Measurements from ENCODE around the gene TBC1D8. TPM values are rescaled to one million over a fixed set of nuclear protein-coding genes. Genes with fewer than 3 reads are reported as not detected.
"Not testable (repeated sequence)": the region's sequence is repeated elsewhere in the genome, so short reads cannot be mapped to it uniquely, and the experiment has no call there.

The TBC1D8 gene
- total RNA-seq, 2 experiments from 2014 or later, result 0.73 to 1.1 TPM

DNA sequence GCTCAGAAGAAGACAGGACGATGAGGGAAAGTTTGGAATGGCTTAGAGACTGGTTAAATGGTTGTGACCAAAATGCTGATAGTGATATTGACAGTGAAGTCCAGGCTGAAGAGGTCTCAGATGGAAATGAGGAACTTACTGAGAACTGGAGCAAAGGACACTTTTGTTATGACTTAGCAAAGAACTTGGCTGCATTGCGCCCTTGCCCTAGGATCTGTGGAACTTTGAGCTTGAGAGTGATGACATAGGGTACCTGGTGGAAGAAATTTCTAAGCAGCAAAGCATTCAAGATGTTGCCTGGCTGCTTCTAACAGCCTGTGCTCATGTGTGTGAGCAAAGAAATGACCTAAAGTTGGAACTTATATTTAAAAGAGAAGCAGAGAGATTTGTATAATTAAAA, 16.4 kb upstream of the TBC1D8 start:
- CTCF ChIA-PET, result not testable (repeated sequence)
- POLR2A ChIA-PET, result interaction anchor here (0.6 kb wide), 1 partner anchor 37 kb away, joined by 4 read pairs; no protein-coding TSS in a partner anchor

DNA sequence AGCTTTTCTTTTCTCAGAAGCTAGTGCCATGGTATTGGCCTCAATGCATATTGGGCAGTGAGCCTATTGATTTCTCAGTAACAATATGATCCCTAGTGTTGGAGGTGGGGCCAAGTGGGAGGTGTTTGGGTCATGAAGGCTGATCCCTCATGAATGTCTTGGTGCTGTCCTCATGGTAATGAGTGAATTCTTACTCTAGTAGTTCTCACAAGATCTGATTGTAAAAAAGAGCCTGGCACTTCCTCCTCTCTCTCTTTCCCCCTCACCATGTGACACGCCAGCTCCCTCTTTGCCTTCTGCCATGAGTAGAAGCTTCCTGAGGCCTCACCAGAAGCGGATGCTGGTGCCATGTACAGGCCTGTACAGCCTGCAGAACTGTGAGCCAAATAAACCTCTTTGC, 12.8 kb upstream of the TBC1D8 start:
- ChIA-PET POLR2A (no interaction called here), CTCF (no interaction called here)

DNA sequence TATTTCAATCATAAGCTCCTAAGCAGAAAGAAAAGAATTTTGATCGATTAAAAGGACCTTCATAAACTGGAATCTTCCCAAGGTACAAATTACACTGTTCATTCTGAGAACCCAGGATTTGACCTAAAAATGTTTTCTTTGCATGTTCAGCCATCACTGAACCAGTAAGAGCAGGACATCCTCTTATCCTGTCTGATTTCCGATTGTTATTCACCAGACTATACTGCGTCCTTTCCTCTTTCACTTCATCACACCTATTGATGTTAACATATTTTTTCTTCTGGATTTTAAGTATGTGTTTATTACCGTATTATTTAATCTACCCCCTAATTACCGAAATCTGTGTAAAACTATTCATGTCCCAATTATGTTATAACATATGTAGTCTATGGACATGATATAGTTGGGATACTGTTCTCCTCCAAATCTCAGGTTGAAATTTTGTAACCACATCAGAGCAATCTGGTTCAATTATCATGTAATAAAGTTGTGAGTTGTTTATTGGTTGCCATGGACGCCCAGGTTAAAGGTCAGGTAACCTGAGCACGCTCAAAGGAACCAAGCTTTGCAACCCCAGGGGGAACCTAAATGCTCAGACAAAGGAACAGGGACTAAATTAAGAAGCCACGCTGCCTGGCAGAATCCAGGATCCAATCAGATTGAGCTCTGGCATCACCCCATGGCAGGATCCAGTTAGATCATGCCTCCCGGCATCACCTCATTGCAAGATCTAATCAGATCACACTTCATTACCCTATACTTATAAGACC, 11.6 kb upstream of the TBC1D8 start:
- ChIA-PET POLR2A (interaction anchor here (0.6 kb wide), 1 partner anchor 102 kb away, joined by 10 read pairs; no protein-coding TSS in a partner anchor), CTCF (no interaction called here)

DNA sequence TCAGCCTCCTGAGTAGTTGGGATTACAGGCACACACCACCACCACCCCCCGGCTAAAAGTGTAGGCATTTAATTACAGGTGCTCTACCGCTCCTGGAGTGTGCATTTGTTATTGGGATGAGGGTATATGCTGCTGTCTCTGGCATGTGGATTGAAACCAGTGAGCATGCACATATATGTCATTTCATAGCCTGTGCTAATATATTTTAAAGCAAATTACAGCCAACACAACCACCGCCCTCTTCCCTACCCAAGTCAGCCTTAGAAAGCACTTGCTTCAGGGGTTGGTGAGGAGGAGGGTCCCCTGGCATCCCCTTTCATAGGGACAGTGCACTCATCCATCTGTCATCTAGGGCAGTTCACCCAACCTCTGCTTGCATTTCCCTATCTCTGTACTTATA, 10.5 kb upstream of the TBC1D8 start:
- ChIA-PET CTCF (no interaction called here), POLR2A (interaction anchor here (0.6 kb wide), 1 partner anchor 101 kb away, joined by 10 read pairs; no protein-coding TSS in a partner anchor)

DNA sequence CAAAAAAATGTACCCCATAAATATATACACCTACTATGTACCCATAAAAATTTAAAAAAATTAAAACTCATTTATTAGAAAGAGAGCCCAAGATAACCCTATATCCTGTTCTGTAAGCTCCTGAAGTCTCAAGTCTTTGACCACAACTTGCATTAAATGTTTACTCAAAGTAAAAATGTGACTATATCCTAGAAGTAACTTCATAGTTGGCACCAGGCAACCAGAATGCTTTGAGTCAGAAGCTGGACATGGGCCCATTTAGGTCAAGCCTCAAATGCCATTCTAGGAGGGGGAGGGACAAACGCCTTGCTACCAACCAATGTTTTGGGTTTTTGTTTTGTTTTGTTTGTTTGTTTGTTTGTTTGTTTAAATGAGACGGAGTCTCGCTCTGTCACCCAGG, 9.3 kb upstream of the TBC1D8 start:
- CTCF ChIA-PET, result no interaction called here
- POLR2A ChIA-PET, result no interaction called here

DNA sequence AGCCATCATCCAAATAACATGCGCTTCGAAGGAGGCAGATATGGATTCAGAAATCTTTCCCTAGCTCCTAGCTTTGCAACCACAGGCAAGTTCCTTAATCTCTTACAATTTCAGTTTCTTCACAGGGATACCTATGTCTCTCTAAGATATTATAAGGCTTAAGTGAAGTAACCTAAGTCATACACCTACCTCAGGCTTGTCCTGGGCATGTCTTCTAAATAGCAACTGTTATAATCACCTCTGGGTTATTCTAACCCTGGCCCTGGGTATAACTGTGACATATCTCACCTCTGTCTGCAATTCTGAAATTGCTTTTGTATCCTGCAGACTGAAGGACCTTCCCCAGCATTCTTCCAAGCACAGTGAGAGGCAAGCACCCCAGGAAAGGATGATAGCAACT, 8.3 kb upstream of the TBC1D8 start:
- CTCF ChIA-PET, result no interaction called here

DNA sequence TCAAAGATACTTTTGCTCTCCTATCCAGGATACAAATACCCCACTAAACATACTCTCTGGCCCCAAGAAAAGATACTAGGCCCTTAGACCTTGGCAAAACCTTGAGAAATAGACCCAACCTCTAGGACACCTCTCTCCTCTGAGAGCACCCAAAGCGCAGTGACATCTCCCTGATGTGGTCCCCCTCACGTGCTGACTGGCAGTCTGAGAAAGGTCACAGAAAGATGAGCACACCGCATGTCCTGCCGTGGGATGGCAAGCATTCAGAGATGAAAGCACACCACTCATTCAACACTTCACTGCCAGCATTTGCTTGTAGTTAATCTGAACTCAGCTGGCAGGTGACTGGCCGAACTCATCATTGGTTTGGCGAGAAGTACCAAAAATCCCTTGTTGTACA, 6.1 kb upstream of the TBC1D8 start:
- ChIA-PET POLR2A (no interaction called here), CTCF (no interaction called here)

More for the DNA sequence above, 8.3 kb upstream of the TBC1D8 start:
- POLR2A ChIA-PET, result no interaction called here

DNA sequence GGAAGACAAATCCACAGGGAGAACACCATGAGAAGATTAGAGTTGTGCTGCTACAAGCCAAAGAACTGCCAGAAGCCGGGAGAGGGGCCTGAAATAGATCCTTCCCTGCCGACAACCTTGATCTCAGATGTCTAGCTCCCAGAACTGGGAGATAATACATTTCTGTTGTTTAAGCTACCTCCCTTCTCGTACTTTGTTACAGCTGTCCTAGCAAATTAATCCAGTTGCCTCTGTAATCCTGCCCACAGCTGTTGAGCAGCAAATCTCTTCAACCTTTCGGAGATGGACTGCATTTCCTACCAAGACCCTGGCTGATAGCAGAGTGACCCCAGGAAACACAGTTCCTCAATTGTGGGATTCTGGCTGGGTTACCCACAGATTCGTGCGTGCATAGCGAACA, 2.6 kb upstream of the TBC1D8 start:
- ChIA-PET POLR2A (no interaction called here), CTCF (no interaction called here)

DNA sequence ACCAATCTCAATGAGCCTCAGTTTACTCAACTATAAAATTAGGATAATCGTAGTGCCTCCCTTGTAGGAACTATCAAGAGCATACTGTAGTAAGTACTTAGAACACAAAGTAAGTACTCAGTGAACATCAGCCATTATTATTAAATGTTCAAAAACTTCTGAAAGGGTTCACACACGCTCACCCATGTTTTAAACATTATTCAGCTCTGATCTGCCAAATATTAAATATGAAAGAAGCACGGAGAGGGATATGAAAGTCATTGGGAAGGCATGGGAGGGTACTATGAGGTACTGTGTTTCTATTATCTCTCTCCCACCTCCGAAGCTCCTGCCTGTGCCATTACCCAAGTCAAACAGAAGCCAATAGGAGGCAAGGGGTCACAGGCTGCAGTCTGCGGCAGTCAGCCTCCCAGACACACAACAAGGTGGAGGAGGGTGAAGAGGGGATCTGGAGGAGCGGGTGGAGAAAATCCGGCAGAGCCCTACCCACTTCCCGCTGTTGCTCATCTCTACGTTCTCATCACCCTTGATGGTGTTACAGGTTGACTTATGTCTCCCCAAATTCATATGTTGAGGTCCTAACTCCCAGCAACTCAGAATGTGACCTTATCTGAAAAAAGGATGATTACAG, 2.0 kb upstream of the TBC1D8 start:
- ChIA-PET CTCF (interaction anchor here (1.0 to 1.2 kb wide), 2 partner anchors 99 to 117 kb away, joined by 3 read pairs; partner anchors contain the start of gene CNOT11), POLR2A (no interaction called here)

DNA sequence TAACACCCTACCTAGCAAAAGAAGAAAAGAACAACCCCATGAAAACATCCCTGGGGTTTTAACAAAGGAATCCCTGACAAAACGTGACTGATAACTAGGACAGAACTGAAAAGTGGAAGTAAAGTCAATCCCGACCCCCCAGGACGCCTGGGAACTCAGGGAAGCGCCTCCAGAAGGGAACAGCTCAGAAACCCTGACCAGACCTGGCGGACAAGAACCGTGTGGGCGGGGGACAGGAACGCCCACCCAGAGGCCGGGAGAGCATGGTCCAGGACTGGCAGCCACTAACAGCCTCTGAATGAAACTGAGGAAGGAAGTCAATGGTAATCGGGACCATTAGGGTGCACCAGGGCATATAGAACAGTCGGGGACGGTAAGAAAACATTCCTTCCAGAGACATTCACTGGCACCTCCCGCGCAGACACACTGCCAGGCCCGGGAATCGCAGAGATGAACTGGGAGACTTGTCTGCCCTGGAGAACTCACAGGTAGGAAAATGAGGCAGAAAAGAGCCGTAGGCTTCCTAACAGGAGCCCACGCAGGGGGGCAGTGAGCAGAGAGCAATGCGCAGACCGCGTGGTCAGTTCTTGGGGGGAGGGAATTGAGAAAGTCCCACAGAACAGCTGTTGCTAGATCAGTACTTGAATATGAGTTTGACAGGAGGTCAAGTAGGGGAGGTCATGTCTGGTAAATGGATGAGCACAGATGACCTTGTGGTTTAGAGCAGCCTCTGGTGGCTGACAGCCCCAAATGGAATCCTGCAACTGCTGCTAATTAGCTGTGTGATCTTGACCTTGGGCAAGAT, 1.3 kb upstream of the TBC1D8 start:
- POLR2A ChIA-PET, result no interaction called here
- CTCF ChIA-PET, result interaction anchor here (1.0 to 1.2 kb wide), 3 partner anchors 100 to 116 kb away, joined by 3 read pairs; partner anchors contain the start of gene CNOT11

DNA sequence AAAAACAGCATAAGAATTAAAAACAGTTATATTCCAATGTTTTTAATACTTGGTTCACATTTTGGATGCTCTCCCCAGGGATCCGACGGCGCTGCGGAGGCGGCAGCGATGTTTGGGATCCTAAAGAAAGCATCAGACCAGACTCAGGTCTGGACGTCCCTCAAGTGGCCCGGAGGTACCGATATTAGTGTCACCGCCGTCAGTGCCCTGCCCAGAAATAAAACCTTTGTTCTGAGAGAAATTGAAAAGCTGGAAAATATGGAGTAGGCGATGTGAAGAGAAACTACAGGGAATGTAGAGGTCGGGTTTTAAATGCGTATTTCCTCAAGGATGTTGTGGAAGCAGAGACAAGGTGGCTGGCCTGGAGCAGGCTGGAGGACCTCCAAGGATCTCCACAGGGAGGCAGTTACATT, 683 bp upstream of the TBC1D8 start:
- ChIA-PET POLR2A (no interaction called here), CTCF (interaction anchor here (1.0 to 1.2 kb wide), 2 partner anchors 54 to 112 kb away, joined by 3 read pairs; no protein-coding TSS in a partner anchor)

DNA sequence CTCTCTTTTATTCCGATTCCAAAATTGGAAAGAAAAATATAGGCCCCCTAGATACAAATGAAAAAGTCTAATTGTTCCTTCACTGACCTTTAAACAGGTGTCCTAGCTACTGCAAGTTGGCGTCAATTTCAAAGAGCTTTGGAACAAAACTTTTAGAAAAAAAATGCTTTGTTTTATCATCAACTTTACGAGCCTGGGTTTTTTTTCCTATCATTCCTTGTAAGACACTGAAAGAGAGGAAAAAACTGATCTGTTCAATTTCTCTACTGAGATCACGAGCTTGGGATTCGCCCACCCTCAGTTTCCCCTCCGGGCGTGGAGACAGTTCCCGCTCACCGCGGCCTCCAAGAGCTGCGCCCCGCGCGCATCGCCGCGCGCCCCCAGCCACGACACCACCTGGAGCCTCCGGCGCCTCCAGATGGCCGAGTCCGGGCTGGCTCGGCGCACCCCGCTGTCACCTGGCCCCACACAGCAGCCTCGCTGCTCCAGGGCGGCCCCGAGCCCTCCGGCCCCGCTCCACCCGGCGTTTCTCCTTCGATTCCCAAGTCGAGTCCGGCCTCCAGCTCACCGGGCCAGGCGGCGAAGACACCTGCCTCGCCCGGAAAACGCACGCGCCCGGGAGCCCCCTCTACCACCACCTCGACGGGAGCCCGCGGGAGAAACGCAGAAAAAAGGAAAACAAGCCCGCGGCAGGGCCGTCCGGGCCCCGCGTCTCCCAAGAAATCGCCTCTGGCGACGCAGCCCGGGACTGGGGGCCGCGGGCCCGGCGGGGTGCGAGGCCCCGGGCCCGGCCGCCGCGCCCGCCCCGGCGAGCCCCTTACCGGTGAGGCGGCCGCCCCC, 656 bp downstream of the TBC1D8 start:
- ChIA-PET POLR2A (no interaction called here), CTCF (interaction anchor here (0.8 to 1.3 kb wide), 3 partner anchors 55 to 420 kb away, joined by 3 to 4 read pairs (median 3); no protein-coding TSS in a partner anchor)

DNA sequence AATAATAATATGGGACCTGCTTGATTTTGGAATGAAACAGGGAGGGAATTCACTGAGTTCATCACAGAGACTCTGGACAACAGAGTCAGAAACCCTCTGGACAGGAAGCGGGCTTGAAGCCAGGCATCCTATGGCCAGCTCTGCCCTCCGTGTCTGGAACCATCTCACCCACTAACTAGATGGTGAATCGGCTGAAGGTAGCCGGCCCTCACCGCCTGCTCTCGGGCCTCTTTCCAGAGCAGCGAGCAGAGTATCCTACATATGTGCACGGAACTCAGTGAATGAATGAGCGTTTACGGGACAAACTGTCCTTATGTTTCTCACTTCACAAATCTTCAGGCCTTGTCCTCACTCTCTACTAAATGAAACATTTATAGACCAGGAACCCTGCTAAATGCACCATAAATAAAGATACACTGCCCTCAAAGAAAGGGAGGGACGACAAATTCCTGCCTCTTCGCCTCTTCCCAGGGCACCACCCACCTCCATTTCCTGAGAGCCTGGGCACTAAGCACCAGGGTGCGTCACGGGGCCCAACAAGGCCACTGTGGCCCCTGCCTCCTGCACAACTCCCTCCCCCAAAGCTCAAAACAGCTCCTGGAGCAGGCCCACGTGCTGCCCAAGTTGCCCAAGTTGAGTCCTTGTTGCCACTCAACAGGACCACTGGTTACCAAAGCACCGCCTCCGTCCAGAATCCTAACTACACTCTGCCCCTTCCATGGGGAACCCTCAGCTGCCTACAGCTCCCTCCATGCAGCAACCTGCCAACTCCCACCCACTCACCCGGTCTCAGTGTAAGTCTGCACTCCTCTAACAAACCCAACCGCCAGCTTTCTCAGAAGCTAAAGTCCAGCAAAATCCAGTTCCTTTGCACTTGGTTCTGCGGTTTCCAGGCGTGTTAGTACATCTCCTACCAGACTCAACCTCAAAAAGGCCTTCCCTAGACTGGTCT, 1.7 kb downstream of the TBC1D8 start:
- ChIA-PET POLR2A (no interaction called here), CTCF (interaction anchor here (0.8 kb wide), 1 partner anchor 74 kb away, joined by 4 read pairs; no protein-coding TSS in a partner anchor)

DNA sequence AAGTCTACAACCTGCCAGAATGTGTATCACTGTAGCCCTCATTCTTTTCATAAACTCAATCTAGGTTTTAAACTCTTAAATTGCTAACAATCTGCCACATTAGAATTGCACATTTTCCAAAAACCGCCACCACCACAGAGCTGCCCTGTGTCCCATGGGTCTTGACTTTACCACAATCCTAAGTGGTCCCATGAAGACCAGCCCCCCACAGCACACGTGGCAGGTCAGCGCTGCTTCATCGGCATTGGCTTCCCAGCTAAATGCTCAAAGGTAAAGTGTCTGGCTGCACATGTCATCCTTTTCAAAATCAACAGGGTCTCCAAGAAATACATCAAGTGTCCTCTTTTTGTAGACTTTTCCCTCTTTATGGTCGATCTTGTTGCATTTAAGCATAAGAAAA, 2.4 kb downstream of the TBC1D8 start:
- ChIA-PET POLR2A (no interaction called here), CTCF (interaction anchor here (0.9 kb wide), 1 partner anchor 136 kb away, joined by 4 read pairs; no protein-coding TSS in a partner anchor)

DNA sequence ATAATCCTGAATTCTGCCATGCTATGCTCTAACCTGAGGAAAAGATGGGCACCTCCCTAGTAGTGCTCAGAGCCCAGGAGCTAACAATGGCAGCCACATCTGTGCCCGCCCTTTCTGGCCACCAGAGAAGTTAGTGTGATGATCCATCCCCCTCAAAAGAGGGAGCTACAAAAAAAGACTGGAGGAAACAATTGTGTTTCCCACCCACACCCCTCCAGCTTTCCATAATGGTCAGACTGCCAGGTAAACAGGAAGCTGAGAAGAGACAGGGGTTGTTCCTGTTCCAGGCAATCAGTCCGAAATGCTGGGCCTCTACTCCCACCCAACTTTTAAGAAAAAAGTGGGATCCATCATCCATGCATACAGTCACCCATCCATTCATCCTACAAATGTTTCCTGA, 3.2 kb downstream of the TBC1D8 start:
- ChIA-PET POLR2A (no interaction called here), CTCF (interaction anchor here (0.9 kb wide), 1 partner anchor 135 kb away, joined by 4 read pairs; no protein-coding TSS in a partner anchor)

DNA sequence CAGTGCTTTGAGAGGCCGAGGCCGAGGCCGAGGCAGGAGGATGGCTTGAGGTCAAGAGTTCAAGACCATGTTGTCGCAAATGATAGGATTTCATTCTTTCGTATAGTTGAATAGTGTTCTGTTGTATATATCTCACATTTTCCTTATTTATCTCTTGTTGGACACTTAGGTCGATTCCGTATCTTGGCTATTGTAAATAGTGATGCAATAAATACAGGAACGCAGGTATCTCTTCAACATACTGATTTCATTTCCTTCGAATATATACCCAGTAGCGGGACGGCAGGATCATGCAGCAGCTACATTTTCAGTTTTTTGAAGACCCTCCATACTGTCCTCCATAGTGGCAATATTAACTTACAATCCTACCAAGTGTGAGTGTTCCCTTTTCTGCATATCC, 4.1 kb downstream of the TBC1D8 start:
- CTCF ChIA-PET, result no interaction called here
- POLR2A ChIA-PET, result no interaction called here

DNA sequence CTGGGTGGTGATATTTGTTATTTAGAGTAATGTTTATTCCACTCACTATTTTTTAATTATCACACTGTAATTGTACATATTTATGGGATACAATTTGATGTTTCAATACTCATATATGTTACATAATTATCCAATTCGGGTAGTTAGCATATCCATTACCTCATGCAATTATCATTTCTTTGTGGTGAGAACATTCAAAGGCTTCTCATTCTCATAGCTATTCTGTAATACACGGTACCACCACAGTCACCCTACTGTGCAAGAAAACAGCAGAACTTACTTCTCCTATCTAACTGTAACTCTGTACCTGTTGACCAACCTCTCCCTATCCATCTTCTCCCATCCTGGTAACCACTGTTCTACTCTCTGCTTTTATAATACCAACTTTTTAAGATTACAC, 4.6 kb downstream of the TBC1D8 start:
- ChIA-PET CTCF (interaction anchor here (0.6 kb wide), 1 partner anchor 240 kb away, joined by 4 read pairs; no protein-coding TSS in a partner anchor), POLR2A (no interaction called here)

DNA sequence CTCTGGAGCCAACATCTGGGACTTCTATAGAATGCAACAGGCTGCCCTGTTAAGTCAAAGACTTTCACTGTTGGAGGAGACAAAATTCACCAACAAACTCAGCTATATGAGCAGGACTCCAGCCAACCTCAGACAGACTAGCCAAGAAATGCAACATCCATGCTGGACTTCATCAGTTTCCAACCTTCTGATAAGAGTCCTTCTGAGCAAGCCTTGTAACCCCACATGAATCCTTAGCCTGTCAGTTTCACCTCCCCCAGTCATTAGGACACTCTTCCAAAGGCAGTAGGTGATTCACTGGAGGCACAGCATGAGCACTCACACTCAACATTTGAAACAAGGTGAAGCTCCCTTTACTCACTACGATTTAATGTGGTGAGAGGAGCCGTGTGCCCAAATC, 5.8 kb downstream of the TBC1D8 start:
- CTCF ChIA-PET, result no interaction called here
- POLR2A ChIA-PET, result no interaction called here

All from activated CD8-positive, alpha-beta memory T cell treated with anti-CD3 and anti-CD28 coated beads for 36 hours (primary cell).